H9 (cell line): ENCODE data around the gene DDX1. TPM values are rescaled to one million over a fixed set of nuclear protein-coding genes. Genes with fewer than 3 reads are reported as not detected.

Source experiments
- DNase-seq: peaks from one replicate; pipeline ENCODE4 v3.0.0-alpha.2; 2017
- H2AFZ ChIP-seq: one replicate; pipeline ENCODE4 v1.6.1; 2013; ENCODE audit warnings: mild to moderate bottlenecking, low read length, control low read depth, moderate library complexity
- H2AK5ac ChIP-seq: 2 replicates; pipeline ENCODE4 v1.6.1; 2013; ENCODE audit warnings: low read length, control low read depth, mixed read lengths; ENCODE audit not compliant: insufficient read length
- H2BK120ac ChIP-seq: one replicate; pipeline ENCODE4 v1.6.1; 2013; ENCODE audit warnings: low read depth, mild to moderate bottlenecking, low read length, control low read depth, inconsistent platforms; ENCODE audit not compliant: poor library complexity, severe bottlenecking
- H2BK12ac ChIP-seq: 2 replicates; pipeline ENCODE4 v1.6.1; 2013; ENCODE audit warnings: low read length, control low read depth, mixed read lengths, low read depth; ENCODE audit not compliant: insufficient read length
- H2BK15ac ChIP-seq: 2 replicates; pipeline ENCODE4 v1.6.1; 2013; ENCODE audit warnings: low read depth, low read length, control low read depth
- H2BK20ac ChIP-seq: one replicate; pipeline ENCODE4 v1.6.1; 2013; ENCODE audit warnings: low read depth, mild to moderate bottlenecking, low read length, control low read depth, inconsistent platforms; ENCODE audit not compliant: poor library complexity, severe bottlenecking
- H2BK5ac ChIP-seq: 2 replicates; pipeline ENCODE4 v1.6.1; 2013; ENCODE audit warnings: low read length, control low read depth, mixed read lengths; ENCODE audit not compliant: insufficient read length
- H3K14ac ChIP-seq: 2 replicates; pipeline ENCODE4 v1.6.1; 2013; ENCODE audit warnings: low read length, control low read depth; ENCODE audit not compliant: insufficient read depth
- H3K18ac ChIP-seq: 2 replicates; pipeline ENCODE4 v1.6.1; 2013; ENCODE audit warnings: low read depth, mild to moderate bottlenecking, mixed read lengths, low read length, control low read depth; ENCODE audit not compliant: insufficient read length
- H3K23ac ChIP-seq: 2 replicates; pipeline ENCODE4 v1.6.1; 2013; ENCODE audit warnings: low read length, control low read depth, mixed read lengths, low read depth; ENCODE audit not compliant: insufficient read length
- H3K23me2 ChIP-seq: 2 replicates; pipeline ENCODE4 v1.6.1; 2013; ENCODE audit warnings: low read depth, mild to moderate bottlenecking, mixed read lengths, low read length, control low read depth; ENCODE audit not compliant: insufficient read length, poor library complexity, severe bottlenecking
- H3K27ac ChIP-seq: 2 replicates; pipeline ENCODE4 v1.5.1; 2013; ENCODE audit warnings: low read length, control low read depth, mixed read lengths, low read depth; ENCODE audit not compliant: insufficient read length
- H3K27me3 ChIP-seq: 2 replicates; pipeline ENCODE4 v1.6.1; 2013; ENCODE audit warnings: low read length, control low read depth, inconsistent platforms; ENCODE audit not compliant: insufficient read depth
- H3K4ac ChIP-seq: 2 replicates; pipeline ENCODE4 v1.6.1; 2013; ENCODE audit warnings: low read depth, mild to moderate bottlenecking, control low read depth, inconsistent platforms, low read length, moderate library complexity
- H3K4me1 ChIP-seq: 2 replicates; pipeline ENCODE4 v1.6.1; 2013; ENCODE audit warnings: low read length, control low read depth, inconsistent platforms; ENCODE audit not compliant: insufficient read depth
- H3K4me2 ChIP-seq: 2 replicates; pipeline ENCODE4 v1.6.1; 2013; ENCODE audit warnings: low read length, control low read depth, mixed read lengths; ENCODE audit not compliant: insufficient read length, insufficient read depth
- H3K56ac ChIP-seq: 2 replicates; pipeline ENCODE4 v1.6.1; 2013; ENCODE audit warnings: low read depth, mild to moderate bottlenecking, mixed read lengths, low read length, control low read depth; ENCODE audit not compliant: insufficient read length
- H3K79me1 ChIP-seq: 2 replicates; pipeline ENCODE4 v1.6.1; 2013; ENCODE audit warnings: low read depth, mild to moderate bottlenecking, moderate library complexity, low read length, control low read depth, inconsistent platforms; ENCODE audit not compliant: insufficient read depth, poor library complexity, severe bottlenecking
- H3K79me2 ChIP-seq: 2 replicates; pipeline ENCODE4 v1.6.1; 2013; ENCODE audit warnings: low read length, control low read depth, inconsistent platforms; ENCODE audit not compliant: insufficient read depth
- H3K9ac ChIP-seq: 2 replicates; pipeline ENCODE4 v1.6.1; 2013; ENCODE audit warnings: low read length, control low read depth, mixed read lengths; ENCODE audit not compliant: insufficient read length; ENCODE audit errors: extremely low read depth
- H3K9me3 ChIP-seq: one replicate; pipeline ENCODE4 v1.6.1; 2013; ENCODE audit warnings: low read depth, low read length, inconsistent platforms; ENCODE audit not compliant: control insufficient read depth
- H3T11ph ChIP-seq: one replicate; pipeline ENCODE4 v1.6.1; 2013; ENCODE audit warnings: mild to moderate bottlenecking, low read length, control low read depth, inconsistent platforms
- H4K20me1 ChIP-seq: one replicate; pipeline ENCODE4 v1.6.1; 2013; ENCODE audit not compliant: control insufficient read depth, insufficient read length, insufficient read depth
- H4K5ac ChIP-seq: 2 replicates; pipeline ENCODE4 v1.6.1; 2013; ENCODE audit warnings: low read depth, mild to moderate bottlenecking, mixed read lengths, low read length, control low read depth; ENCODE audit not compliant: insufficient read length
- H4K8ac ChIP-seq: replicated peaks from 2 replicates; pipeline ENCODE4 v1.6.1; 2013; ENCODE audit warnings: low read length, control low read depth, mixed read lengths, low read depth; ENCODE audit not compliant: insufficient read length
- H4K91ac ChIP-seq: 2 replicates; pipeline ENCODE4 v1.6.1; 2013; ENCODE audit warnings: low read depth, mild to moderate bottlenecking, moderate library complexity, mixed read lengths, low read length, control low read depth; ENCODE audit not compliant: insufficient read length
- H3K27ac Mint-ChIP-seq, 3 experiments: 2 replicates in 2 of 3; 3 replicates in 1 of 3; pipeline ENCODE4 v1.8.0; 2020 to 2021; ENCODE audit warnings: mixed read lengths in 3 of 3, mild to moderate bottlenecking in 1 of 3, moderate library complexity in 1 of 3
- H3K27me3 Mint-ChIP-seq: 2 replicates; pipeline ENCODE4 v1.8.0; 2021; ENCODE audit warnings: low read depth, mild to moderate bottlenecking, moderate library complexity, mixed read lengths
- H3K36me3 Mint-ChIP-seq, 3 experiments: 2 replicates in 2 of 3; 3 replicates in 1 of 3; pipeline ENCODE4 v1.8.0; 2020 to 2021; ENCODE audit warnings: low read depth in 3 of 3, mixed read lengths in 3 of 3; ENCODE audit not compliant: insufficient read depth in 1 of 3
- H3K4me1 Mint-ChIP-seq, 2 experiments: 2 replicates each; pipeline ENCODE4 v1.8.0; 2020; ENCODE audit warnings: mixed read lengths in 2 of 2
- H3K4me3 Mint-ChIP-seq, 2 experiments: 2 replicates in 1 of 2; 3 replicates in 1 of 2; pipeline ENCODE4 v1.8.0; 2020 to 2021; ENCODE audit warnings: mild to moderate bottlenecking in 2 of 2, mixed read lengths in 2 of 2, moderate library complexity in 1 of 2
- H3K9me3 Mint-ChIP-seq, 2 experiments: 2 replicates in 1 of 2; 3 replicates in 1 of 2; pipeline ENCODE4 v1.8.0; 2020; ENCODE audit warnings: mild to moderate bottlenecking in 2 of 2, mixed read lengths in 2 of 2, moderate library complexity in 1 of 2
- CTCF ChIP-seq: fragments of 200-600 bp; sonication (generic); conservative IDR thresholded peaks from 3 replicates; pipeline ENCODE4 v1.8.0; 2021; ENCODE audit warnings: antibody characterized with exemption, mild to moderate bottlenecking
- WGBS: extraction: QIAGEN DNeasy Blood & Tissue Kit; methylation state at CpG from one replicate; pipeline ENCODE4 v1.1.7; 2013; ENCODE audit warnings: missing lambda C conversion rate, low lambda C conversion rate, mixed read lengths; ENCODE audit not compliant: insufficient read length; ENCODE audit errors: extremely low coverage; 5-methylcytosine and 5-hydroxymethylcytosine counted together
- total RNA-seq: library from RNA; stranded (reverse); gene quantifications from 2 replicates; pipeline ENCODE4 v1.2.1, GENCODE V29; 2021

Gene DDX1
- total RNA-seq, 1 experiment from 2014 or later, result 120 TPM

DNA sequence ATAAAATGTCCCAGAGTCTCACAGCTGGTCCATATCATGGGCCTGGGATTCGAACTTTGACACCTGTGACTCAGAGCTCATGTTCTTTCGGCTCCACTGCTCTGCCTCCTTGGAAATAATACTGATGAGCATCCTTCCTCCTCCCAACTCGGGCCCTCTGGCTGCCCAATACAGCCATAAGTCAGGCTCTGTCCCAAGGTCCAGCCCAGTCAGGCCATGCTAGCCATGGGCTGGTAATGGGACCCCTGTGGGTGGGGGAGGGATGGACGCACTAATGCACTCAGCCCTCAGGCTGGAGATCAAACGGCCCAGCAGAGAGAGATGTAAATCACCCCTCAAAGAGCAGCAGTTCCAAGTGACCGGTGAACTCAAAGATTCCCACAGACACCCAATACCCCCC lies 61.1 kb downstream of the DDX1 start:
- Mint-ChIP-seq H3K9me3 (no peaks in the 10 kb centered on the region), H3K27me3 (peaks cover 2% of the 10 kb centered on the region), H3K36me3 (no peaks in the 10 kb centered on the region; a peak in 1 of 7 replicates), H3K4me1 (peaks cover 5 to 7% of the 10 kb centered on the region in 2 experiments), H3K4me3 (no peak overlapping the region), H3K27ac (peak overlapping the region in 2 of 3 experiments; percentile 72 to 75; a peak in 3 of 7 replicates)
- Histone ChIP-seq H2BK120ac (no peak overlapping the region), H3K18ac (no peak overlapping the region), H3K4me1 (no peaks in the 10 kb centered on the region), H3K14ac (no peak overlapping the region), H3K27ac (no peak overlapping the region), H2BK5ac (no peak overlapping the region), H2BK12ac (no peak overlapping the region), H2BK15ac (no peak overlapping the region), H2BK20ac (no peak overlapping the region), H3K27me3 (no peaks in the 10 kb centered on the region), H4K5ac (no peak overlapping the region), H3K9me3 (no peaks in the 10 kb centered on the region), H3K4ac (no peak overlapping the region), H3T11ph (no peak overlapping the region), H4K20me1 (no peaks in the 10 kb centered on the region), H2AK5ac (no peak overlapping the region), H3K23me2 (no peaks in the 10 kb centered on the region), H3K56ac (no peak overlapping the region), H3K23ac (no peak overlapping the region), H3K9ac (no peak overlapping the region), H2AFZ (no peak overlapping the region), H4K8ac (no peak overlapping the region), H3K79me1 (no peaks in the 10 kb centered on the region), H4K91ac (no peak overlapping the region), H3K4me2 (no peak overlapping the region), H3K79me2 (no peaks in the 10 kb centered on the region)
- no peak for DNase-seq
- no peak for TF ChIP-seq CTCF
- no CpG with 5 or more reads among the region's 6 CpGs for WGBS
